Karpas-422 (cell line): ENCODE data around the gene CLDN24. TPM values are rescaled to one million over a fixed set of nuclear protein-coding genes. Genes with fewer than 3 reads are reported as not detected.

Source experiments
- DNase-seq: peaks from one replicate; pipeline ENCODE4 v3.0.0-alpha.2; 2015
- H2AFZ ChIP-seq: fragments of 200-600 bp; sonication (generic); 2 replicates; pipeline ENCODE4 v1.6.1; 2014; ENCODE audit warnings: antibody characterized with exemption, low read length, mixed read lengths
- H3K27ac ChIP-seq: fragments of 200-600 bp; sonication (generic); 2 replicates; pipeline ENCODE4 v1.5.1; 2014; ENCODE audit warnings: mild to moderate bottlenecking, low read length, moderate library complexity
- H3K27me3 ChIP-seq: fragments of 200-600 bp; sonication (generic); 2 replicates; pipeline ENCODE4 v1.6.1; 2014; ENCODE audit warnings: low read length, mixed read lengths
- H3K36me3 ChIP-seq: fragments of 200-600 bp; sonication (generic); 2 replicates; pipeline ENCODE4 v1.6.1; 2014; ENCODE audit warnings: low read length, mixed read lengths; ENCODE audit not compliant: insufficient read depth
- H3K4me1 ChIP-seq: fragments of 200-600 bp; sonication (generic); 2 replicates; pipeline ENCODE4 v1.6.1; 2014; ENCODE audit warnings: mild to moderate bottlenecking, low read length, mixed read lengths
- H3K4me2 ChIP-seq: fragments of 200-600 bp; sonication (generic); 2 replicates; pipeline ENCODE4 v1.6.1; 2014; ENCODE audit warnings: low read length, low read depth, mild to moderate bottlenecking; ENCODE audit not compliant: poor library complexity, severe bottlenecking
- H3K4me3 ChIP-seq: fragments of 200-600 bp; sonication (generic); 2 replicates; pipeline ENCODE4 v1.5.1; 2014; ENCODE audit warnings: mild to moderate bottlenecking, antibody characterized with exemption, low read length, mixed read lengths
- H3K79me2 ChIP-seq: fragments of 200-600 bp; sonication (generic); 2 replicates; pipeline ENCODE4 v1.6.1; 2014; ENCODE audit warnings: mild to moderate bottlenecking, low read length, mixed read lengths
- H3K9ac ChIP-seq: fragments of 200-600 bp; sonication (generic); 2 replicates; pipeline ENCODE4 v1.6.0; 2014; ENCODE audit warnings: low read length
- H3K9me2 ChIP-seq: fragments of 200-600 bp; sonication (generic), shearing (Covaris generic); replicated peaks from 2 replicates; pipeline ENCODE4 v1.6.0; 2014; ENCODE audit warnings: mild to moderate bottlenecking, low read length, moderate library complexity; ENCODE audit not compliant: insufficient read depth
- H3K9me3 ChIP-seq: fragments of 300-700, 200-600 bp; sonication (generic); 2 replicates; pipeline ENCODE4 v1.6.1; 2014; ENCODE audit warnings: low read length, mixed read lengths
- H4K20me1 ChIP-seq: fragments of 200-600 bp; sonication (generic); 2 replicates; pipeline ENCODE4 v1.6.1; 2014; ENCODE audit warnings: mild to moderate bottlenecking, antibody characterized with exemption, low read length, low read depth; ENCODE audit not compliant: insufficient read depth
- total RNA-seq: library from RNA; depleted of rRNA; stranded (reverse); fragments of >200 nt; shearing (Covaris generic); gene quantifications from 2 replicates; pipeline ENCODE4 v1.2.3, GENCODE V29; 2014; ENCODE audit warnings: low replicate concordance; rRNA removed

The CLDN24 gene
- total RNA-seq, 1 experiment from 2014 or later = not detected

DNA sequence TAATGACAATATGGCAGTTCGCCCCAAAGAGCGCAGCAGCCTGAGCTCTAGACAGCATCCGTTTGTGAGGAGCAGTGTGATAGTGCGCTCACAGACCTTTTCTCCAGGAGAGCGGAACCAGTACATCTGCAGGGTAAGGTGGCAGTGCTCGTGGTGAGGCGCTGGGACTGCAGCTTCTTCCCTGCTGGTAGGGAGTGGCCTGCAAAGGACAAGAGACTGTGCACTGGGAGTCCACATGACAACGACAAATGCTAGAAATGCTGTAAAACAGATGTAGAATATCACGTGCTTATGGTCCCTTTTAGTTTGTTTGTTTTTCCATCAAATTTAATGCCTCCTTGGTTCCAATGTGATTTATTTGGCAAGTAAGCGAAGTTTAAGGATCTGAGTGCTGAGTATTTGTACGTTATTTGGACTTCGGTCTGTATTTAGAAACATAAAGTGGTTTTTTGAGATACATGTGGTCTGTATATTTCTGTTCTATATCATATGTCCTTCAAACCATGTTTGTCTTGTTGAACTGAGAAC, 37.9 kb downstream of the CLDN24 start:
- no peaks in the 10 kb centered on the region for H3K9me2 ChIP-seq
- H3K79me2 ChIP-seq = no peaks in the 10 kb centered on the region
- DNase-seq = no peak
- no peaks in the 10 kb centered on the region for H3K36me3 ChIP-seq
- H3K27me3 ChIP-seq = no peaks in the 10 kb centered on the region
- H3K4me3 ChIP-seq = no peak overlapping the region
- no peaks in the 10 kb centered on the region for H3K9me3 ChIP-seq
- no peak overlapping the region for H2AFZ ChIP-seq
- no peaks in the 10 kb centered on the region for H4K20me1 ChIP-seq
- no peak overlapping the region for H3K4me2 ChIP-seq
- H3K27ac ChIP-seq = no peak overlapping the region
- H3K9ac ChIP-seq = no peak overlapping the region
- no peaks in the 10 kb centered on the region for H3K4me1 ChIP-seq

DNA sequence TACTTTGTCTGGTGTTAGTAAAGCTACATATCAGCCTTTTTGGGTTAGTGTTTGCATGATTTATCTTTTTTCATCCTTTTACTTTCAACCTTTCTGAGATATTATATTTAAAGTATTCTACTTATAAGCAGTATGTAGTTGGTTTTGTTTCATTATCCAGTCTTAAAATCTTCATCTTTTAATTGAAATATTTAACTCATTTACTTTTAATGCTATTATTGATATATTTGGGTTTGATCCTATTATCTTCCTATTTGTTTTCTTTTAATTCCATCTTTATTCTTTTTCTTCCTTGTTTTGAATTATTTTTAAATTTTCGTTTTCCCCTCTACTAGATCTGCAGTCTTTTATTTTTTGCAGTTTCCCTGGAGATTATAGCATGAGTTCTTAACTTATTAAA, 46.1 kb downstream of the CLDN24 start:
- Histone ChIP-seq H3K27ac (no peak overlapping the region), H3K9ac (no peak overlapping the region), H3K79me2 (no peaks in the 10 kb centered on the region), H4K20me1 (no peaks in the 10 kb centered on the region), H2AFZ (no peak overlapping the region), H3K9me2 (no peaks in the 10 kb centered on the region), H3K4me3 (no peak overlapping the region), H3K9me3 (no peaks in the 10 kb centered on the region), H3K36me3 (no peaks in the 10 kb centered on the region), H3K4me1 (no peaks in the 10 kb centered on the region), H3K27me3 (no peaks in the 10 kb centered on the region), H3K4me2 (no peak overlapping the region)
- DNase-seq = no peak

DNA sequence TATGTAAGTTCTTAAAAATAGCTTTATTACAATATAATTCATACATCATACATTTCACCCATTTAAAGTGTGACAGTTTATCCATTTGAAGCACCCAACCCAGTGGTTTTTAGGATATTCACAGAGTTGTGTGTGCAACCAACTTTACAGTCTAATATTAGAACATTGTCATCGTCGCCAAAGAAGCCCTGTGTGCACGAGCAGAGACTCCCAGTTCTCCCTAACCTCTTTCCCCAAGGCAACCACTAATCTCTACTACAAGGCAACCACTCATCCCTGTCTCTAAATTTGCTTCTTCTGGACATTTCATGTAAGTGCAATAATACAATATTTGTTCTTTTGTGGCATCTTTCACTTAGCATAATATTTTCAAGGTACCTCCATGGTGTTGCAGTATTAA, 49.8 kb downstream of the CLDN24 start:
- no peak overlapping the region for H3K9ac ChIP-seq
- H3K4me2 ChIP-seq = no peak overlapping the region
- no peaks in the 10 kb centered on the region for H3K9me3 ChIP-seq
- H3K4me3 ChIP-seq = no peak overlapping the region
- no peaks in the 10 kb centered on the region for H4K20me1 ChIP-seq
- no peaks in the 10 kb centered on the region for H3K27me3 ChIP-seq
- DNase-seq = no peak
- H3K4me1 ChIP-seq = no peaks in the 10 kb centered on the region
- no peaks in the 10 kb centered on the region for H3K9me2 ChIP-seq
- H3K36me3 ChIP-seq = no peaks in the 10 kb centered on the region
- H2AFZ ChIP-seq = no peak overlapping the region
- no peak overlapping the region for H3K27ac ChIP-seq
- H3K79me2 ChIP-seq = no peaks in the 10 kb centered on the region

Other genes with a start within 250 kb of the CLDN24 start
- gene WWC2, start 223.2 kb downstream of the CLDN24 start, total RNA-seq = not detected in 2 replicates
- gene CLDN22, start 2.1 kb downstream of the CLDN24 start, total RNA-seq = not detected in 2 replicates
- 11.1 and 16.8 TPM in 2 replicates for gene CDKN2AIP, start 122.2 kb upstream of the CLDN24 start, total RNA-seq
- 5.4 and 7.5 TPM in 2 replicates for gene ING2, start 182.6 kb upstream of the CLDN24 start, total RNA-seq